Measurements from ENCODE around the gene ADARB2.
A peak's percentile ranks its signal among the peaks of the same experiment; 100 is the strongest.

The ADARB2 gene

DNA sequence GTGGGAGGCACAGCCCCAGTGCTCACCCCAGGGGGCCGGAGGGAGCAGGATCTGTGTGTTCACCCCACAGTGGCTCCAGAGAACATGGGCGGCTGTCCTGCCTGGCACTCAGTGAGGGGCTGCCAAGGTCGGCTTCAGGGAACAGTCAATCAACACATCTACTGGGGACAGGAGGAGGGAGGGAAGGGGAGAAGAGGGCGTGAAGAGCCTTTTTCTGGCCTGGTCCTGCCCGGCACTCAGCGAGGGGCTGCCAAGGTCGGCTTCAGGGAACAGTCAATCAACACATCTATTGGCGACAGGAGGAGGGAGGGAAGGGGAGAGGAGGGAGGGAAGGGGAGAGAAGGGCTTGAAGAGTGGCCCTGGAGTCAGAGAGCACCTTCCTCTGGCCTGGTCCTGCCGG lies 184.9 kb downstream of the ADARB2 start:
- TF ChIP-seq Cebpa-rat (IDR thresholded peaks at IDR 0.05) = no peak
- Histone ChIP-seq H3K27ac (peak overlapping the region; percentile 65), H3K4me1 (peaks cover 85% of the 10 kb centered on the region), H3K4me2 (peak overlapping the region; percentile 78), H3K36me3 (no peaks in the 10 kb centered on the region), H4K20me1 (no peaks in the 10 kb centered on the region), H3K9ac (peak overlapping the region; percentile 41; the same call in 1 of the 2 replicates), H3K27me3 (no peaks in the 10 kb centered on the region), H3K9me3 (peaks cover 7% of the 10 kb centered on the region), H3K4me3 (no peak overlapping the region)

DNA sequence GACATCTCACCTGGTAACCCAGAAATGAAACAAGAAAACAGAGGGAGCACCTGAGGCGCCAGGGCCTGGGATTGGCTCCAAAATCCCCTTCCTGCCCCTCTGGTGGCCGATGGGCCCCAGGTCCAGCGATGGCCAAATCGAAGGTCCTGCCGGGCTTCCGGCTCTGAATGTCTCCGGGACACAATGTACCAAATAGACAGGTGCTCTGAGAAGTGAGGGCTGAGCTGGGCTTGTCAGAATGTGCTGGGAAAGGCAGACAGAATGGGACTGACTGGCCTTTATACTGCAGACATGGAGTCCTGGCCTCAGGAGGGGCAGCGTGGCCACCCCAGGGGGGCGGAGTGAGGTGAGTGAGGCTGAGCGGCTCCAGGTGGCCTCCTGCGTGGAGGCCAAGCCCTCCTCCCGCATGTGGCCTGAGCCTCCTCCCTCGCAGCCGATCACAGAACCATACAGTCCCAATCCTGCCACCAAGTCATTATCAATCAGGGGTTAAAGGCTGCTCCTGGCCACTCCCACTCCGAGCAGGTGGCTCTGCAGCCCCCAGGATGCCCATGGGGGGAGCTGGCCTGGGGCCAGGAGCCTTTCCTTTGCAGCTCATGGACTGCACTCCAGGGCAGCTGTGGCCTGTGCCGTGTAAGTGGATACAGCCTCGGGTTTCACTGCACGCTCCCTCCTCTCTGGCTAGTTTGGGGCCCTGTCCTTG lies 185.5 kb downstream of the ADARB2 start:
- Histone ChIP-seq H3K4me2 (peak overlapping the region; percentile 78), H3K36me3 (no peaks in the 10 kb centered on the region), H3K4me1 (peaks cover 80% of the 10 kb centered on the region), H3K27me3 (no peaks in the 10 kb centered on the region), H3K27ac (peak overlapping the region; percentile 65), H3K9me3 (peaks cover 7% of the 10 kb centered on the region), H4K20me1 (no peaks in the 10 kb centered on the region), H3K9ac (peak overlapping the region; percentile 41; the same call in 1 of the 2 replicates), H3K4me3 (no peak overlapping the region)
- no peak for TF ChIP-seq Cebpa-rat (IDR thresholded peaks at IDR 0.05)

DNA sequence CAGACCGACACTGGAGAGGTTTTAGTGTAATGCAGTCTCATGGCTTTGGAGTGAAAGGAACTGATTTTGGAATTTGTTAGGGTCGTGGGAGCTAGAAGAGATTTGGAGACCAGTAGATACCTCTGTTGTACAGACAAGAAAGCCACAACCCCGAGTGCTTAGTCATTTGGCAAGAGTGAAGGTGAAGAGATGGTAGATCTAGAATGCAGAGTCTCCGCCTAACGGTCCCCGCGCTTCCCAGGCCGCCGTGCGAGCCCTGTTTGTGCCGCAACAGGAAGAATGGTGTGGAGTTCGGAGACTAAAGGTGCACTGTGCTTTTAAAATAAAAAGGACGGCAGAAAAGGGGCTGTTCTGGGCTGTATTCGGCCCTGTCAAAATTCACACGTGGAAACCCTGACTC lies 186.7 kb downstream of the ADARB2 start:
- Histone ChIP-seq H3K27ac (no peak overlapping the region), H3K9ac (no peak overlapping the region), H4K20me1 (no peaks in the 10 kb centered on the region), H3K9me3 (peaks cover 7% of the 10 kb centered on the region), H3K4me1 (peaks cover 80% of the 10 kb centered on the region), H3K4me3 (no peak overlapping the region), H3K4me2 (no peak overlapping the region), H3K36me3 (no peaks in the 10 kb centered on the region), H3K27me3 (no peaks in the 10 kb centered on the region)
- no peak for TF ChIP-seq Cebpa-rat (IDR thresholded peaks at IDR 0.05)

DNA sequence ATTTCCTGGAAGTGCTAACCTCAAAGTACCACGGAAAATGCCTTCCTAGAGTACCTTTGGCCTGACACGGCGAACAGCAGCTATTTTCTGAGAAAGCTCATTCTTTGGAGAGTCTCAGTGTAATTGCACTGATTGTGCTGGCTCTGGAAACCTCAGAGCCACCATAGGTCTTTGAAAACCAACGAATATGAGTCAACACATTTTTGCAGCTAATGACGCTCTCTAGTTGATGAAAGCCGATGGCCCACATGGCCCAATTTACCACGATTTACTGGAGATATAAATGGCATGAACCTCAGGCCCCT lies 187.1 kb downstream of the ADARB2 start:
- peaks cover 7% of the 10 kb centered on the region for H3K9me3 ChIP-seq
- peaks cover 79% of the 10 kb centered on the region for H3K4me1 ChIP-seq
- H4K20me1 ChIP-seq = no peaks in the 10 kb centered on the region
- peak overlapping the region; percentile 3; the same call in 1 of the 2 replicates for H3K4me2 ChIP-seq
- no peak for TF ChIP-seq Cebpa-rat (IDR thresholded peaks at IDR 0.05)
- no peak overlapping the region for H3K4me3 ChIP-seq
- H3K27me3 ChIP-seq = no peaks in the 10 kb centered on the region
- H3K9ac ChIP-seq = no peak overlapping the region
- no peaks in the 10 kb centered on the region for H3K36me3 ChIP-seq
- H3K27ac ChIP-seq = no peak overlapping the region

DNA sequence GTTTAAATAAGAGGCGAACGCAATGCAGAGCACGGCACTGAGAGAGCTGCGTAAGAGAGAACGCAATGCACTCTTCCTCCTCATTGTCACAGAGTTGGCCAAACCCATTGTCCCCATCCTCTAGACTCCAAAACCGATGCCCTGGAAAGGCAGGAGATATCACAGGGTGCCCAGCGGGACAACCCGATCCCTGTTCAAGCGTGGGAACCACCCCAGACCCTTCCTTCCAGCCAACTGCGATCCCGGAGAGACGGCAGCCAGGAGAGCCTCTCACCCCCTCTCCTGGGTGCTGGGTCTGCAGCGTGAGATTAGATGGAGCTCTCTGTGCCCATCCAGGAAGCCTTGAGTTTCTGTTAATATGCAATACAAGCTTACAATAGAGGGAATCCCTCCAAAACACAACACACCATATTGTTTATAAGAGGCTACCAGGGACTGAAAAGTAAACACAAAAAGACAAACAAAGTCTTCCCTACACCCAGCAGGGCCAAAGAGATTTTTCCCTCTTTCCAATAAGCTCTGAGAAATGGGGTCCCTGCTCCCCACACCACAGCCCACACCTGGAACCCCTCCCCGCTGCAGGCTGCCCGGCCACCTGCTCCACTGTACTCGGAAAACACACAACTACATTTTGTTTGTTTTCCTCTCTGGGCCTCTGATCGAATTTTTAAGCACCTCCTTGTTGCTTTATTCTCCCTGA lies 187.6 kb downstream of the ADARB2 start:
- Histone ChIP-seq H3K4me1 (peaks cover 74% of the 10 kb centered on the region), H3K9ac (no peak overlapping the region), H3K36me3 (no peaks in the 10 kb centered on the region), H3K9me3 (peaks cover 7% of the 10 kb centered on the region), H4K20me1 (no peaks in the 10 kb centered on the region), H3K4me2 (peak overlapping the region; percentile 3; the same call in 1 of the 2 replicates), H3K4me3 (no peak overlapping the region), H3K27me3 (no peaks in the 10 kb centered on the region), H3K27ac (no peak overlapping the region)
- no peak for TF ChIP-seq Cebpa-rat (IDR thresholded peaks at IDR 0.05)

DNA sequence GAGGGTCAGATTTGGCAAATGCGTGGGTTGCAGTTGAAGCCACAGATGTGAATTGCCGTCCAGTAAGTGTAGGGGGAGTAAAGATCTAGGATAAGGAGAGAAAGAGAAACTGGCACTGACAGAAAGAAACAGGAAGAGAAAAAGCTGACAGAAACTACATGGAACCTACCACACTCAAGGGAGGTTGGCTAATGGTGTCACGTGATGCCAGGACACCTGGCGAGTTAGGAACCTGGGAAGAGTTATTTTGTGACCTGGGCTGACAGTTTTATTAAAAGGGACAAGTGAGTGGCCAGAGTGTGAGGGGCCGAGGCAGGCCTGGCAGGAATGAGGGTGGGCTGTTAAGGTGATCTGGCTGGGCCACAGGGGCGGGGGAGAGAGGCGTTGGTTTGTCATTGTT lies 188.7 kb downstream of the ADARB2 start:
- peaks cover 63% of the 10 kb centered on the region for H3K4me1 ChIP-seq
- no peak for TF ChIP-seq Cebpa-rat (IDR thresholded peaks at IDR 0.05)
- H3K9me3 ChIP-seq = peaks cover 7% of the 10 kb centered on the region
- no peaks in the 10 kb centered on the region for H3K27me3 ChIP-seq
- H3K9ac ChIP-seq = no peak overlapping the region
- H4K20me1 ChIP-seq = no peaks in the 10 kb centered on the region
- H3K36me3 ChIP-seq = no peaks in the 10 kb centered on the region
- peak overlapping the region; percentile 8; the same call in 1 of the 2 replicates for H3K4me2 ChIP-seq
- no peak overlapping the region for H3K4me3 ChIP-seq
- no peak overlapping the region for H3K27ac ChIP-seq

DNA sequence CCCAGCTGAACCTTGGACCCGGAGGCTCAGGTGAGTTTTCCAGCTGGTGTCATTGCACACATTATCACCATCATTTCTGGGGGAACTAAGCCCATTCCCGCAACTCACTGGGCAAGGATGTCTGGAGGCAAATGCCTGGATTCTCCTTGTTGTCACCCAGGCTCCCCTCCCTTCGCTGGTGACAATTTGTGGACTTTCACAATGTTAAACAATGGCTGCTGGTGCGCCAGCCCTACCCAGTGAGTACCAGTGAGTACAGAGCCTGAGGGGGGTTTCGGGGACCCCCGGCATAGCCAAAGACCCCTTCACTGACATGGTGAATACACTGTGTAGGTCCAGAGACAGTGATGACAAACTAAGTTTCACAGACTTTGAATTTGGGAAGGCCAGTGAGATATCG lies 189.2 kb downstream of the ADARB2 start:
- Histone ChIP-seq H3K9me3 (peaks cover 11% of the 10 kb centered on the region), H3K27ac (no peak overlapping the region), H3K27me3 (no peaks in the 10 kb centered on the region), H3K4me1 (peaks cover 58% of the 10 kb centered on the region), H3K4me2 (peak overlapping the region; percentile 8; the same call in 1 of the 2 replicates), H3K9ac (no peak overlapping the region), H3K36me3 (no peaks in the 10 kb centered on the region), H3K4me3 (no peak overlapping the region), H4K20me1 (no peaks in the 10 kb centered on the region)
- no peak for TF ChIP-seq Cebpa-rat (IDR thresholded peaks at IDR 0.05)

DNA sequence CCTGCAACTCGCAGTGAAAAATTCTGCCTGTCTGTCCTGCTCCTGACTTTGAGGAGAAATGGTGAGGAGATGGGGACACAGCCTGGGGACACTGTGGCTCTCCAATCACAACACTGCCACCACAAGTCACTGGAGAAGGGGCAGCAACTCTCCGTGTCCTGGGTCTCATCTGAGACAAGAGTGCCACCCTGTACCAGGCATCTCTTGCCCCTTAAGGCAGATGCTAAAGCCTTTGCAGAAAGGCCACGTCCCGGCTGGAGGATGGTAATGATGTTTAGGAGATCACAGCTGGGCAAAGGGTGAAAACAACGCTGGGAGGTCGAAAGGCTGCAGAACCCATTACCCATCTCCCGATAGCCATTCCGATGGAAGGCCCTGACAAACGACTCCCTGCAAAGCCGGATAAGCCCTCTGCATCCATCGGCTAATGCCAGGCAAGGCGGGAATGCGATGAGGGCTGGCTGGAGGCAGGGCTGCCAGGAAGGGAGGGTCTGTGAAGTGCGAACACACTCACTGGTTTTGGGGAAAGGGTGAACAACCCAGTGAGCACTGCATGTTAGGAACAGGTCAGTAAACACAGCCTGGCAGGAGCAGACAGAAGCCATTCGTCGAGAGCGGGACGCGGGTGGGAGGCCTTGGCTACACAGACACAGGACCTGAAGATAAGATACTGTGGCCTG lies 190.8 kb downstream of the ADARB2 start:
- Histone ChIP-seq H3K9me3 (peaks cover 20% of the 10 kb centered on the region), H3K36me3 (no peaks in the 10 kb centered on the region), H3K27me3 (no peaks in the 10 kb centered on the region), H4K20me1 (no peaks in the 10 kb centered on the region), H3K9ac (no peak overlapping the region), H3K4me1 (peaks cover 42% of the 10 kb centered on the region), H3K4me2 (peak overlapping the region; percentile 39; the same call in 1 of the 2 replicates), H3K27ac (no peak overlapping the region), H3K4me3 (no peak overlapping the region)
- TF ChIP-seq Cebpa-rat (IDR thresholded peaks at IDR 0.05) = no peak

DNA sequence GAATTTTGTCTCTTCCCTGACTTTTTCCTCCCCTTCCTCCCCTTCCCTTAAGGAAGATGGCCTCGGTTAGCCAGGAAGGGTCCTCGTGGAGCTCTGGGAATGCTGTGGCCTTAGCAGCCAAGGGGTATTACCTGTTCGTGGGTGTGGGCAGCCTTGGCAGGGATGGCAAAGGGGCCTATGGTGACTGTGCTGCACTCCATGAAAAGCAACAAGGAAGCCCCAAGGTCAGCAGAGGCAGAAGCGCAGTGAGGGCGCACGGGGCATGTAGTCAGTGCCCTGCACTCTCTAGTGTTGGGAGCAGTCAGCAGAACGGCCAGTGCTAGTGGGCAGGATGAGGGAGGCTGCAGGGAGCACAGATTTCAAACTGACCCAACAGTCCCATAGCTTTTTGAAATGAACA lies 191.8 kb downstream of the ADARB2 start:
- Histone ChIP-seq H3K27me3 (no peaks in the 10 kb centered on the region), H3K4me2 (peak overlapping the region; percentile 39; the same call in 1 of the 2 replicates), H3K4me1 (peaks cover 33% of the 10 kb centered on the region), H3K9ac (no peak overlapping the region), H3K9me3 (peaks cover 20% of the 10 kb centered on the region), H3K36me3 (no peaks in the 10 kb centered on the region), H3K27ac (no peak overlapping the region), H4K20me1 (no peaks in the 10 kb centered on the region), H3K4me3 (no peak overlapping the region)
- TF ChIP-seq Cebpa-rat (IDR thresholded peaks at IDR 0.05) = no peak

DNA sequence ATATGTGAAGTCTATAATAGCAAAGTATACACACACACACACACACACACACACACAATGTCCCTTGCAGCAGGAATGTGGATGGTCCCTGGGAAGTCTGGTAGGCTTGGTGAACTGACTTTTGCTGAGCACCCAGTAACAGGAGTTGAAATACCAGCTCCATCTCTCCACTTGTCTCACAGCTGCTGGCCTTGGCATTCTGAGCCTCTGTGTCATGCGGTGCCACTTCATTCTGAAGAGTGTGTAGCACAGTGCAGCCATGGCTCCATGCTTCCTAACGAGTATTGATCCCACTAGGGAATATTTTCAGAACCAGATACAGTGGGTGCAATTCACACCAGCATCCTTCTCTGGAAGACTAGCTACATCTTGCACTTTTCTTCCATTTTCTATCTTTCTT lies 192.4 kb downstream of the ADARB2 start:
- Histone ChIP-seq H3K27me3 (no peaks in the 10 kb centered on the region), H3K4me3 (no peak overlapping the region), H4K20me1 (no peaks in the 10 kb centered on the region), H3K4me1 (peaks cover 32% of the 10 kb centered on the region), H3K9me3 (peaks cover 20% of the 10 kb centered on the region), H3K27ac (no peak overlapping the region), H3K9ac (no peak overlapping the region), H3K4me2 (no peak overlapping the region), H3K36me3 (no peaks in the 10 kb centered on the region)
- TF ChIP-seq Cebpa-rat (IDR thresholded peaks at IDR 0.05) = no peak

All from BLaER1 (cell line).